ENCODE results near the gene LCAT. TPM values are rescaled to one million over a fixed set of nuclear protein-coding genes. Genes with fewer than 3 reads are reported as not detected.

The LCAT gene
- total RNA-seq, 1 experiment from 2014 or later = 14.0 TPM

- ATAC-seq = no peak
- Histone ChIP-seq H3K36me3 (ENCODE audit: control insufficient read depth, insufficient read depth, low read length) (no peaks in the 10 kb centered on the region), H3K27me3 (ENCODE audit: control insufficient read depth, insufficient read depth, low read length) (no peaks in the 10 kb centered on the region), H3K4me3 (ENCODE audit: low read depth in 2 of 2, low read length in 2 of 2) (no peak overlapping the region), H3K9me3 (ENCODE audit: control insufficient read depth, insufficient read depth, low read depth, low read length) (no peaks in the 10 kb centered on the region), H3K4me1 (ENCODE audit: control insufficient read depth, insufficient read depth, low read length) (no peaks in the 10 kb centered on the region; the same call in 1 of the 2 replicates), H3K27ac (ENCODE audit: low read length) (no peak overlapping the region)
- ChIA-PET POLR2A (no interaction called here), CTCF (interaction anchor here (0.5 kb wide), 1 partner anchor 26 kb away, joined by 12 read pairs; no protein-coding TSS in a partner anchor)
- no peak for TF ChIP-seq REST (IDR thresholded peaks at IDR 0.05; ENCODE audit: insufficient read depth in 1 of 2, low read depth in 2 of 2, low read length in 1 of 2)
- intact Hi-C loops (cut with micrococcal nuclease; ENCODE audit: unreplicated experiment) = no loop called here
- in situ Hi-C loops (cut with HindIII; ENCODE audit: low pct_unique_long_range_greater_than_20kb, low sequenced_read_pairs) = no loop called here
- BruUV-seq (replicated peaks) = no TSS peak
- DNase-seq (ENCODE audit: low read depth, low spot score) = no peak
These were observed 683 bp downstream of the LCAT start for GRCh38 chr16:67943256-67943618.

GRCh38 chr16:67942510-67943255, 1.2 kb downstream of the LCAT start:
- in situ Hi-C loops (cut with HindIII; ENCODE audit: low pct_unique_long_range_greater_than_20kb, low sequenced_read_pairs) (no loop called here), intact Hi-C loops (cut with micrococcal nuclease; ENCODE audit: unreplicated experiment) (no loop called here)
- Histone ChIP-seq H3K9me3 (ENCODE audit: control insufficient read depth, insufficient read depth, low read depth, low read length) (no peaks in the 10 kb centered on the region), H3K4me3 (ENCODE audit: low read depth in 2 of 2, low read length in 2 of 2) (no peak overlapping the region), H3K27me3 (ENCODE audit: control insufficient read depth, insufficient read depth, low read length) (no peaks in the 10 kb centered on the region), H3K4me1 (ENCODE audit: control insufficient read depth, insufficient read depth, low read length) (no peaks in the 10 kb centered on the region; the same call in 1 of the 2 replicates), H3K36me3 (ENCODE audit: control insufficient read depth, insufficient read depth, low read length) (no peaks in the 10 kb centered on the region), H3K27ac (ENCODE audit: low read length) (no peak overlapping the region)
- ChIA-PET CTCF (interaction anchor here (0.5 to 1.0 kb wide), 3 partner anchors 18 to 46 kb away, joined by 3 to 12 read pairs (median 3); no protein-coding TSS in a partner anchor), POLR2A (no interaction called here)
- peak; percentile 20; the same call in 1 of the 2 replicates for ATAC-seq
- BruUV-seq (replicated peaks) = no TSS peak
- DNase-seq (ENCODE audit: low read depth, low spot score) = no peak
- no peak for TF ChIP-seq REST (IDR thresholded peaks at IDR 0.05; ENCODE audit: insufficient read depth in 1 of 2, low read depth in 2 of 2, low read length in 1 of 2)
- no peak for TF ChIP-seq CTCF (IDR thresholded peaks at IDR 0.05)
- TF ChIP-seq TCF7L2 (IDR thresholded peaks at IDR 0.05; ENCODE audit: low read depth, low read length) = no peak
- no peak for TF ChIP-seq SIN3A (IDR thresholded peaks at IDR 0.05; ENCODE audit: borderline replicate concordance, insufficient read depth, low read depth, low read length)
- no peak for TF ChIP-seq POLR2AphosphoS5 (IDR thresholded peaks at IDR 0.05; ENCODE audit: low read depth, low read length)
